ENCODE data around the gene LIMA1. TPM values are rescaled to one million over a fixed set of nuclear protein-coding genes. Genes with fewer than 3 reads are reported as not detected.
"Not testable (repeated sequence)": the region's sequence is repeated elsewhere in the genome, so short reads cannot be mapped to it uniquely, and the experiment has no call there.

LIMA1 gene
- total RNA-seq, 3 donors from 2014 or later = 128 to 162 (median 156) TPM

DNA sequence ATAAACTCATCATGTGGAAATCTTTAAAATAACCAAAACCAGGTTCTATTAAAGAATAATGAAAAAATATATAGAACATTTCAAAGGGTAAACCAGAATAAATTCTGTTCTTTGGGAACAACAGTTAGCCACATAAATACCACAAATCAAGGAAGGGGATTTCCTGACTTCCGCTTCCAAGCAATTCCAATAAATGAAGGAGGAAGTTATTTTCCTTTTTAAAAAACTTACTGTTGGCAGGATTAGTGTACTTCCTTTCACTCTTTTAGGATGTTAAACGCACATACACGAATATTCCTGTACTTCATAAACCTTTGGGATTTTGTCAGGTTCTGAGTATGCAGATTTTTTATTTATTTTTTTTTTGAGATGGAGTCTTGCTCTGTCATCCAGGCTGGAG lies 13.7 kb upstream of the LIMA1 start:
- H3K27ac ChIP-seq = peak overlapping the region; percentile 55 to 64
- TF ChIP-seq, protein P1, sequence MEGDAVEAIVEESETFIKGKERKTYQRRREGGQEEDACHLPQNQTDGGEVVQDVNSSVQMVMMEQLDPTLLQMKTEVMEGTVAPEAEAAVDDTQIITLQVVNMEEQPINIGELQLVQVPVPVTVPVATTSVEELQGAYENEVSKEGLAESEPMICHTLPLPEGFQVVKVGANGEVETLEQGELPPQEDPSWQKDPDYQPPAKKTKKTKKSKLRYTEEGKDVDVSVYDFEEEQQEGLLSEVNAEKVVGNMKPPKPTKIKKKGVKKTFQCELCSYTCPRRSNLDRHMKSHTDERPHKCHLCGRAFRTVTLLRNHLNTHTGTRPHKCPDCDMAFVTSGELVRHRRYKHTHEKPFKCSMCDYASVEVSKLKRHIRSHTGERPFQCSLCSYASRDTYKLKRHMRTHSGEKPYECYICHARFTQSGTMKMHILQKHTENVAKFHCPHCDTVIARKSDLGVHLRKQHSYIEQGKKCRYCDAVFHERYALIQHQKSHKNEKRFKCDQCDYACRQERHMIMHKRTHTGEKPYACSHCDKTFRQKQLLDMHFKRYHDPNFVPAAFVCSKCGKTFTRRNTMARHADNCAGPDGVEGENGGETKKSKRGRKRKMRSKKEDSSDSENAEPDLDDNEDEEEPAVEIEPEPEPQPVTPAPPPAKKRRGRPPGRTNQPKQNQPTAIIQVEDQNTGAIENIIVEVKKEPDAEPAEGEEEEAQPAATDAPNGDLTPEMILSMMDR (IDR thresholded peaks at IDR 0.05) = no peak
- TF ChIP-seq POLR2AphosphoS5 (IDR thresholded peaks at IDR 0.05) = no peak
- no peak for TF ChIP-seq POLR2A (IDR thresholded peaks at IDR 0.05)
- no peaks in the 10 kb centered on the region for H3K27me3 ChIP-seq
- H3K4me1 ChIP-seq = no peaks in the 10 kb centered on the region
- H3K4me3 ChIP-seq = no peak overlapping the region
- DNase-seq (ENCODE audit: low spot score in 2 of 2) = no peak
- intact Hi-C loops (cut with DNase I; ENCODE audit: low total_unique reads) = no loop called here
- no peaks in the 10 kb centered on the region for H3K36me3 ChIP-seq
- no peaks in the 10 kb centered on the region for H3K9me3 ChIP-seq

DNA sequence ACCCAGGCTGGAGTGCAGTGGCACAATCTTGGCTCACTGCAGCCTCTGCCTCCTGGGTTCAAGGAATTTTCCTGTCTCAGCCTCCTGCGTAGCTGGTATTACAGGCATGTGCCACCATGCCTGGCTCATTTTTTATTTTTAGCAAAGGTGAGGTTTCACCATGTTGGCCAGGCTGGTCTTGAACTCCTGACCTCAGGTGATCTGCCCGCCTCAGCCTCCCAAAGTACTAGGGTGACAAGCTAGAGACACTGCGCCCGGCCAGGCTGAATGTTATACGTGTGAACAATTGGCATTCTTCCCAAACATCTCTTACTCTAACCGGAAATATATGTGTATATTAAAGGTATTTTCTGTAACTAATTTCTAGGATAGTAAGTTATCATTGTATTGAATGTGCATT lies 13.2 kb upstream of the LIMA1 start:
- H3K9me3 ChIP-seq = no peaks in the 10 kb centered on the region
- H3K27ac ChIP-seq = no peak overlapping the region
- intact Hi-C loops (cut with DNase I; ENCODE audit: low total_unique reads) = no loop called here
- no peaks in the 10 kb centered on the region for H3K36me3 ChIP-seq
- no peaks in the 10 kb centered on the region for H3K4me1 ChIP-seq
- TF ChIP-seq, protein P1 (IDR thresholded peaks at IDR 0.05) = no peak
- TF ChIP-seq POLR2AphosphoS5 (IDR thresholded peaks at IDR 0.05) (no peak), POLR2A (IDR thresholded peaks at IDR 0.05) (no peak)
- H3K27me3 ChIP-seq = no peaks in the 10 kb centered on the region
- no peak for DNase-seq (ENCODE audit: low spot score in 2 of 2)
- H3K4me3 ChIP-seq = no peak overlapping the region

DNA sequence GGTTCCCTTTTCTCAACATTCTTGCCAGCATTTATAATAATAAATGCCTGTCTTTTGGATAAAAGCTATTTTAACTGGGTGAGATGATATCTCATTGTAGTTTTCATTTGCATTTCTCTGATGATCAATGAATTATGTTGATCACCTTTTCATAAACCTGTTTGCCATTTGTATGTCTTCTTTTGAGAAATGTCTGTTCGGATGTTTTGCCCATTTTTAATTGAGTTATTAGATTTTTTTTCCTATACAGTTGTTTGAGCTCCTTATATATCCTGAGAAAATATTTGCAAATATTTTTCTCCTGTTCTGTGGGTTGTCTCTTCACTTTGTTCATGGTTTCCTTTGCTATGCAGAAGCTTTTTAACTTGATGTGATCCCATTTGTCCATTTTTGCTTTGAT lies 8.1 kb upstream of the LIMA1 start:
- no peaks in the 10 kb centered on the region for H3K4me1 ChIP-seq
- intact Hi-C loops (cut with DNase I; ENCODE audit: low total_unique reads) = no loop called here
- H3K36me3 ChIP-seq = no peaks in the 10 kb centered on the region
- DNase-seq (ENCODE audit: low spot score in 2 of 2) = no peak
- no peak overlapping the region for H3K4me3 ChIP-seq
- no peaks in the 10 kb centered on the region for H3K27me3 ChIP-seq
- H3K27ac ChIP-seq = no peak overlapping the region
- TF ChIP-seq POLR2A (IDR thresholded peaks at IDR 0.05) (no peak), POLR2AphosphoS5 (IDR thresholded peaks at IDR 0.05) (no peak)
- TF ChIP-seq, protein P1 (IDR thresholded peaks at IDR 0.05) = no peak
- H3K9me3 ChIP-seq = no peaks in the 10 kb centered on the region

DNA sequence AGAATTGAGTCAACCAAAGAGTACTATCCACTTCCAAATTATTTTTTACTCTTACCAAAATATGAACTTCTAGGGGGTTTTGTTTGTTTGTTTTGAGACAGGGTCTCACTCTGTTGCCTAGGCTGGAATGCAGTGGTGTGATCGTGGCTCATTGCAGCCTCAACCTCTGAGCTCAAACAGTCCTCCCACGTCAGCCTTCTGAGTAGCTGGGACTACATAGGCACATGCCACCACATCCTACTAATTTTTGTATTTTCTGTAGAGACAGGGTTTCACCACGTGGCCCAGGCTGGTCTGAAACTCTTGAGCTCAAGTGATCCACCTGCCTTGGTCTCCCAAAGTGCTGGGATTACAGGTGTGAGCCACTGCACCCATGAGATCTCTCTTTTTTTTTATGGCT lies 7.4 kb upstream of the LIMA1 start:
- DNase-seq (ENCODE audit: low spot score in 2 of 2); H3K27ac ChIP-seq; H3K4me3 ChIP-seq; H3K9me3 ChIP-seq; H3K27me3 ChIP-seq; intact Hi-C loops (cut with DNase I; ENCODE audit: low total_unique reads); H3K4me1 ChIP-seq; H3K36me3 ChIP-seq: not testable (repeated sequence)

DNA sequence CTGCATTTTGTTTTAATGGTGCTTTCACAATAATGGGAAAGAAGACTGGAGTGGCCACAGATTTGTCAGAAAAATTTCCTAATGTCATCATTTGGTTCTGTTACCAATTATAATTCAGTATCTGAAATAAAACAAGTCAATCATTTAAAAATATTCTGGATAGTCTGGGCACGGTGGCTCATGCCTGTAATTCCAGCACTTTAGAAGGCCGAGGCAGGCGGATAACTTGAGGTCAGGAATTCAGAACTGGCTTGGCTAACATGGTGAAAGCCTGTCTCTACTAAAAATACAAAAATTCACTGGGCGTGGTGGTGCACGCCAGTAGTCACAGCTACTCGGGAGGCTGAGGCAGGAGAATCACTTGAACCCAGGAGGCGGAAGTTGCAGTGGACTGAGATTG lies 4.0 kb upstream of the LIMA1 start:
- no peaks in the 10 kb centered on the region for H3K27me3 ChIP-seq
- no peak for DNase-seq (ENCODE audit: low spot score in 2 of 2)
- no peak overlapping the region for H3K4me3 ChIP-seq
- H3K9me3 ChIP-seq = no peaks in the 10 kb centered on the region
- H3K27ac ChIP-seq = no peak overlapping the region
- intact Hi-C loops (cut with DNase I; ENCODE audit: low total_unique reads) = no loop called here
- no peaks in the 10 kb centered on the region for H3K36me3 ChIP-seq
- no peaks in the 10 kb centered on the region for H3K4me1 ChIP-seq
- no peak for TF ChIP-seq POLR2A (IDR thresholded peaks at IDR 0.05)
- TF ChIP-seq, protein P1 (IDR thresholded peaks at IDR 0.05) = no peak
- no peak for TF ChIP-seq POLR2AphosphoS5 (IDR thresholded peaks at IDR 0.05)

DNA sequence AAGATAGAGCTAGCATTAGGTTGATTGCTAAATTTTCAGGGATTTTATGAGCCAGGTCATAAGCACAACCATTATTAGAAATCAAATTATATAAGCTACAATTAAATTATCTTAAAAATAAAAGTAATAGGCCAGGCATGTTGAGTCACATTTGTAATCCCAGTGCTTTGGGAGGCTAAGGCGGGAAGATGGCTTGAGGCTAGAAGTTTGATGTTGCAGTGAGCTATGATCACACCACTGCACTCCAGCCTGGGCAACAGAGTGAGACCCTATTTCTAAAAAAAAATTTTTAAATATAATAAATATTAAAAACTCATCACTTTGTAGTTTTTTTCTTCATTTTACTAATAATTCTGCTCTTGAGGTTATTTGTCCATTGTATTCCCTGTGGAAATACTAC lies 1.9 kb upstream of the LIMA1 start:
- no peak for DNase-seq (ENCODE audit: low spot score in 2 of 2)
- Histone ChIP-seq H3K4me1 (no peaks in the 10 kb centered on the region), H3K27ac (no peak overlapping the region), H3K4me3 (no peak overlapping the region), H3K36me3 (no peaks in the 10 kb centered on the region), H3K27me3 (no peaks in the 10 kb centered on the region), H3K9me3 (no peaks in the 10 kb centered on the region)
- intact Hi-C loops (cut with DNase I; ENCODE audit: low total_unique reads) = no loop called here
- no peak for TF ChIP-seq POLR2A (IDR thresholded peaks at IDR 0.05)
- TF ChIP-seq, protein P1 (IDR thresholded peaks at IDR 0.05) = no peak
- TF ChIP-seq POLR2AphosphoS5 (IDR thresholded peaks at IDR 0.05) = no peak
